IPS DF 6.9 (cell line): Measurements from ENCODE around the gene MINAR1.

ENCODE experiments used
- DNase-seq: peaks from one replicate; pipeline ENCODE4 v3.0.0-alpha.2; 2013; ENCODE audit warnings: low read depth, low spot score
- H3K27ac ChIP-seq: one replicate; pipeline ENCODE4 v1.5.1; 2013; ENCODE audit warnings: low read length, control low read depth
- H3K27me3 ChIP-seq: 2 replicates; pipeline ENCODE4 v1.6.1; 2013; ENCODE audit warnings: mild to moderate bottlenecking, low read length; ENCODE audit not compliant: control insufficient read depth, insufficient read depth
- H3K36me3 ChIP-seq: 2 replicates; pipeline ENCODE4 v1.6.1; 2013; ENCODE audit warnings: low read length; ENCODE audit not compliant: control insufficient read depth, insufficient read depth
- H3K4me1 ChIP-seq: 2 replicates; pipeline ENCODE4 v1.6.1; 2013; ENCODE audit warnings: low read length; ENCODE audit not compliant: control insufficient read depth, insufficient read depth
- H3K4me3 ChIP-seq: 2 replicates; pipeline ENCODE4 v1.5.1; 2013; ENCODE audit warnings: mild to moderate bottlenecking, low read length
- H3K9me3 ChIP-seq: 2 replicates; pipeline ENCODE4 v1.6.1; 2013; ENCODE audit warnings: low read length, inconsistent platforms; ENCODE audit not compliant: control insufficient read depth, insufficient read depth
- WGBS: extraction: QIAGEN DNeasy Blood & Tissue Kit; methylation state at CpG from one replicate; pipeline ENCODE4 v1.1.7; 2013; ENCODE audit warnings: mixed read lengths, missing lambda C conversion rate; ENCODE audit not compliant: insufficient read length, insufficient coverage; 5-methylcytosine and 5-hydroxymethylcytosine counted together

MINAR1 gene

GRCh38 chr15:79463781-79464270 is 31.7 kb downstream of the MINAR1 start:
- no peaks in the 10 kb centered on the region for H3K36me3 ChIP-seq
- H3K27ac ChIP-seq: no peak overlapping the region
- no peak for DNase-seq
- no peaks in the 10 kb centered on the region for H3K4me1 ChIP-seq
- no CpG with 5 or more reads among the region's 4 CpGs for WGBS
- no peaks in the 10 kb centered on the region for H3K9me3 ChIP-seq
- no peaks in the 10 kb centered on the region for H3K27me3 ChIP-seq
- no peak overlapping the region for H3K4me3 ChIP-seq

GRCh38 chr15:79466488-79466887 is 34.4 kb downstream of the MINAR1 start:
- Histone ChIP-seq H3K4me3 (no peak overlapping the region), H3K4me1 (no peaks in the 10 kb centered on the region; the same call in 1 of the 2 replicates), H3K27me3 (no peaks in the 10 kb centered on the region), H3K9me3 (no peaks in the 10 kb centered on the region), H3K27ac (no peak overlapping the region), H3K36me3 (no peaks in the 10 kb centered on the region)
- no CpG with 5 or more reads among the region's 3 CpGs for WGBS
- DNase-seq: no peak

- Histone ChIP-seq H3K9me3 (no peaks in the 10 kb centered on the region), H3K4me1 (no peaks in the 10 kb centered on the region; the same call in 1 of the 2 replicates), H3K27ac (no peak overlapping the region), H3K36me3 (no peaks in the 10 kb centered on the region), H3K4me3 (no peak overlapping the region), H3K27me3 (no peaks in the 10 kb centered on the region)
- no CpG with 5 or more reads among the region's 17 CpGs for WGBS
- DNase-seq: no peak
Observed at GRCh38 chr15:79467865-79468586, 35.9 kb downstream of the MINAR1 start.

GRCh38 chr15:79472446-79472845 is 40.3 kb downstream of the MINAR1 start:
- Histone ChIP-seq H3K4me1 (no peaks in the 10 kb centered on the region; the same call in 1 of the 2 replicates), H3K4me3 (no peak overlapping the region), H3K27ac (no peak overlapping the region), H3K9me3 (no peaks in the 10 kb centered on the region), H3K36me3 (no peaks in the 10 kb centered on the region), H3K27me3 (no peaks in the 10 kb centered on the region)
- no peak for DNase-seq
- no CpG with 5 or more reads among the region's 3 CpGs for WGBS

GRCh38 chr15:79474252-79474651 is 42.1 kb downstream of the MINAR1 start:
- no peaks in the 10 kb centered on the region; the same call in 1 of the 2 replicates for H3K4me1 ChIP-seq
- H3K27me3 ChIP-seq: no peaks in the 10 kb centered on the region
- H3K9me3 ChIP-seq: no peaks in the 10 kb centered on the region
- DNase-seq: no peak
- WGBS: no CpG with 5 or more reads among the region's 1 CpG
- no peak overlapping the region for H3K4me3 ChIP-seq
- H3K36me3 ChIP-seq: no peaks in the 10 kb centered on the region
- H3K27ac ChIP-seq: no peak overlapping the region

- H3K9me3 ChIP-seq: no peaks in the 10 kb centered on the region
- H3K27ac ChIP-seq: no peak overlapping the region
- H3K36me3 ChIP-seq: no peaks in the 10 kb centered on the region
- H3K27me3 ChIP-seq: no peaks in the 10 kb centered on the region
- H3K4me1 ChIP-seq: no peaks in the 10 kb centered on the region; the same call in 1 of the 2 replicates
- no peak overlapping the region for H3K4me3 ChIP-seq
- DNase-seq: no peak
- WGBS: no CpG with 5 or more reads among the region's 3 CpGs
Observed at GRCh38 chr15:79475306-79475705, 43.2 kb downstream of the MINAR1 start.

GRCh38 chr15:79478108-79478507 is 46.0 kb downstream of the MINAR1 start:
- no peak for DNase-seq
- H3K27me3 ChIP-seq: no peaks in the 10 kb centered on the region
- no peak overlapping the region for H3K4me3 ChIP-seq
- no CpG with 5 or more reads among the region's 7 CpGs for WGBS
- no peaks in the 10 kb centered on the region for H3K9me3 ChIP-seq
- no peak overlapping the region for H3K27ac ChIP-seq
- H3K36me3 ChIP-seq: no peaks in the 10 kb centered on the region
- H3K4me1 ChIP-seq: no peaks in the 10 kb centered on the region

GRCh38 chr15:79479616-79480015 is 47.5 kb downstream of the MINAR1 start:
- Histone ChIP-seq H3K4me3 (no peak overlapping the region), H3K9me3 (no peaks in the 10 kb centered on the region), H3K4me1 (no peaks in the 10 kb centered on the region), H3K27me3 (no peaks in the 10 kb centered on the region), H3K36me3 (no peaks in the 10 kb centered on the region), H3K27ac (no peak overlapping the region)
- DNase-seq: no peak
- WGBS: no CpG with 5 or more reads among the region's 2 CpGs

- Histone ChIP-seq H3K27me3 (no peaks in the 10 kb centered on the region), H3K36me3 (no peaks in the 10 kb centered on the region), H3K4me3 (no peak overlapping the region), H3K4me1 (no peaks in the 10 kb centered on the region), H3K9me3 (no peaks in the 10 kb centered on the region), H3K27ac (no peak overlapping the region)
- WGBS: no CpG with 5 or more reads among the region's 7 CpGs
- DNase-seq: no peak
Observed at GRCh38 chr15:79481793-79482192, 49.7 kb downstream of the MINAR1 start.
